Stomach (tissue), 4 donors: ENCODE data around the gene MB21D2.

ENCODE experiments used
- EP300 ChIP-seq: sonication (generic); formaldehyde crosslinking; IDR thresholded peaks from one replicate; pipeline ENCODE4 v1.6.1; 2017; ENCODE audit warnings: antibody characterized with exemption
- POLR2A ChIP-seq, 4 donors: fragments of 450-650 bp; IDR thresholded peaks; one replicate each; pipeline ENCODE4 v1.6.1; 2016; ENCODE audit warnings: antibody characterized with exemption in 4 of 4, control low read depth in 2 of 4, mild to moderate bottlenecking in 1 of 4, moderate library complexity in 1 of 4
- POLR2AphosphoS5 ChIP-seq, 3 donors: sonication (generic); formaldehyde crosslinking; IDR thresholded peaks; one replicate each; pipeline ENCODE4 v1.6.1; 2016; ENCODE audit warnings: antibody characterized with exemption in 3 of 3
- TF ChIP-seq, protein P1 (sequence below), 7 experiments: fragments of 450-650 bp in 4 of 7; fragments of 200-600 bp in 3 of 7; sonication (generic) in 3 of 7; IDR thresholded peaks; one replicate each; pipeline ENCODE4 v1.5.1; 2016 to 2019; ENCODE audit warnings: antibody characterized with exemption in 7 of 7, control low read depth in 2 of 7, mild to moderate bottlenecking in 1 of 7

DNA sequence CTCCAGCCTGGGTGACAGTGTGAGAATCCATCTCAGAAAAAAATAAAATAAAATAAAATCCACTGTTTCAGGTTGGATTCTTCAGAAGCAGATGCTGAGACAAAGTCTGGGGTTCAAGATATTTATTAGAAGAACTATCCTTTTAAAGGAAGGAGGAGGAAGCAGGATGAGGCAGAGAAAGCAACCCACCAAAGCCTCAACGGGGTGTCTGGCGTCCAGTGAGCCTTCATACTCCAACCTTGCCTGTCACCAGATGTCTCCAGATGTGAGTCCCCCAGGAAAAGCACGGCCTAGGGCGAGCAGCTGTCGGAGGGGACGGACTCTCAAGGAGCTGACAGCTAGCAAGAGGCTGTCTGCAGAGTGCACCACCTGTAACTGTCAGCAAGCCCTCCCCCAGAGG lies 37.3 kb downstream of the MB21D2 start:
- TF ChIP-seq, protein P1, sequence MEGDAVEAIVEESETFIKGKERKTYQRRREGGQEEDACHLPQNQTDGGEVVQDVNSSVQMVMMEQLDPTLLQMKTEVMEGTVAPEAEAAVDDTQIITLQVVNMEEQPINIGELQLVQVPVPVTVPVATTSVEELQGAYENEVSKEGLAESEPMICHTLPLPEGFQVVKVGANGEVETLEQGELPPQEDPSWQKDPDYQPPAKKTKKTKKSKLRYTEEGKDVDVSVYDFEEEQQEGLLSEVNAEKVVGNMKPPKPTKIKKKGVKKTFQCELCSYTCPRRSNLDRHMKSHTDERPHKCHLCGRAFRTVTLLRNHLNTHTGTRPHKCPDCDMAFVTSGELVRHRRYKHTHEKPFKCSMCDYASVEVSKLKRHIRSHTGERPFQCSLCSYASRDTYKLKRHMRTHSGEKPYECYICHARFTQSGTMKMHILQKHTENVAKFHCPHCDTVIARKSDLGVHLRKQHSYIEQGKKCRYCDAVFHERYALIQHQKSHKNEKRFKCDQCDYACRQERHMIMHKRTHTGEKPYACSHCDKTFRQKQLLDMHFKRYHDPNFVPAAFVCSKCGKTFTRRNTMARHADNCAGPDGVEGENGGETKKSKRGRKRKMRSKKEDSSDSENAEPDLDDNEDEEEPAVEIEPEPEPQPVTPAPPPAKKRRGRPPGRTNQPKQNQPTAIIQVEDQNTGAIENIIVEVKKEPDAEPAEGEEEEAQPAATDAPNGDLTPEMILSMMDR (IDR thresholded peaks at IDR 0.05): no peak
- no peak for TF ChIP-seq POLR2AphosphoS5 (IDR thresholded peaks at IDR 0.05)
- TF ChIP-seq EP300: no peak
- no peak for TF ChIP-seq POLR2A (IDR thresholded peaks at IDR 0.05)
